ENCODE data around the gene GOLM1.
A peak's percentile ranks its signal among the peaks of the same experiment; 100 is the strongest.
"Not testable (repeated sequence)": the region's sequence is repeated elsewhere in the genome, so short reads cannot be mapped to it uniquely, and the experiment has no call there.

Gene GOLM1

GRCh38 chr9:86098824-86099700 is at the start of gene GOLM1:
TSS of gene GOLM1 (minus strand) at chr9:86099558. CDS start at chr9:86079320, 20,238 bp downstream.
- no peak for DNase-seq (ENCODE audit: low read depth)
- H3K4me3 ChIP-seq (ENCODE audit: low read depth, low read length): peak within 1 kb of the TSS; percentile 56
- peak; percentile 8 for TF ChIP-seq CTCF (IDR thresholded peaks at IDR 0.05; ENCODE audit: low read depth, low read length, missing control alignments)

DNA sequence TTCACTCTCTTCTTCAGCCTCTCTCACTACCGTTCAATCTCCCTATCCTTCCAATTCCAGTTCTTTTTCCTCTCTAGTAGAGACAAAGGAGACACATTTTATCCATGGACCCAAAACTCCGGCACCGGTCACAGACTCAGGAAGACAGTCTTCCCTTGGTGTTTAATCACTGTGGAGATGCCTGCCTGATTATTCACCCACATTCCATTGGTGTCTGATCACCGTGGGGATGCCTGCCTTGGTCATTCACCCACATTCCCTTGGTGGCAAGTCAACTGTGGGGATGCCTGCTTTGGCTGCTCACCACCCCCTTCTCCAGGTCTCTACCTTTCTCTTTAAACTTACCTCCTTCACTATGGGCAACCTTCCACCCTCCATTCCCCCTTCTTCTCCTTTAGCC is 47.3 kb upstream of the GOLM1 start:
- not testable (repeated sequence) for H3K4me3 ChIP-seq (ENCODE audit: low read depth, low read length); DNase-seq (ENCODE audit: low read depth)

GRCh38 chr9:86145960-86146359 is 46.6 kb upstream of the GOLM1 start:
- DNase-seq (ENCODE audit: low read depth); H3K4me3 ChIP-seq (ENCODE audit: low read depth, low read length): not testable (repeated sequence)

DNA sequence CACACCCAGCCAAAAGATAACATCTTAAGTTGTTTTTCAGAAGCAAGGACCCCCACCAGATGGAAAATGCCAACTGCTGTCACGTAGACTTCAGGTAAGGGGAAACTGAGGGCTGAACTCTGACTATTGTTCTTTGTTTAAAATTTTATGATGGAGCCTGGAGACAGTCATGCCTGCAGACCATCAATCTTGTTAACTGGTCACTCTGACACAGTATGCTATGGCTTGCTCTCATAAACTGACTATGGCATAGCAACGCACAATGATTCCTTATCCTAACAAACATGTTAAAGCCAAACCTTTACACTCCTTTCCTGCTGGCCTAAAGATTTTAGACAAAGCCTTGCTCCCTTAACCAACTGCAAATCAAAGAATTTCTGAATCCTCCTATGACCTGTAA is 43.6 kb upstream of the GOLM1 start:
- no peak for TF ChIP-seq CTCF (IDR thresholded peaks at IDR 0.05; ENCODE audit: low read depth, low read length, missing control alignments)
- no peak for DNase-seq (ENCODE audit: low read depth)

DNA sequence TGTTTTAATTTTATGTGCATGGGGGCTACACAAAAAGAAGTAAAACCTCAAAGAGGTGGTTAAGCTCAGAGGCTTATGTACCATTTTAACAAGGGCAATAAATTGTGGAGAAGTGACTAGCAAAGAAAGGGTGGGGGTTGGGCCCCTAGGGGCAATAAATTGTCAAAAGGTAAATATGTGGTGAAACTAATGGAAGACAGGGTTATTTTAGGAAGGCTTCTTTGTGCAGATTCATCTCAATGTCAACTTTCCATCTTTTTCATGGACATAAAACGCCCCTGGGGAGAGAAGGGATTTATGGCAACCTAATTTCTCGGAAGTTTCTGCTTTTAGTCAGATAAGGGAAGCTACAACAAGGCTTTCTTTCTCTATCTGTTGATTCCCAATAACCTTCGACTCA is 42.5 kb upstream of the GOLM1 start:
- H3K4me3 ChIP-seq (ENCODE audit: low read depth, low read length): no peak overlapping the region
- DNase-seq (ENCODE audit: low read depth): no peak
- no peak for TF ChIP-seq CTCF (IDR thresholded peaks at IDR 0.05; ENCODE audit: low read depth, low read length, missing control alignments)

More for the DNA sequence above, 43.6 kb upstream of the GOLM1 start:
- H3K4me3 ChIP-seq (ENCODE audit: low read depth, low read length): no peak overlapping the region

DNA sequence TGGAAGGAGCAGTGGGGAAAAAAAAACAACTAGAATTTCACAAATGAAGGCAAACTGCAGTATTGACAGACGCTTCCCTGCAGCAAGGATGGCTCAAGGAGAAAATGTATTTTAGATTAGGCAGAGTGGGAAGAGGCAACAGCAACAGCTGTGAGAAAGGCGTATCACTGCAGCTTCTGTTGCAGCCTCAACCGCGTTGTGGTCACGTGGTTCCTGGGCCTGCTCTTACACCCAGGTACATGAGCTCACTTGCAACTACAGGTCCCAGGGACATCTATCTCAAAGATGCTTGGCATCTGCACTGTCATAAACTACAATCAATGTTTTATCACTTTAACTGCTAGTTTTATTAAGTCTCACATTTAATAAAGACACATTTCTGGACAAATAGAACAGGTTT is 36.0 kb upstream of the GOLM1 start:
- TF ChIP-seq CTCF (IDR thresholded peaks at IDR 0.05; ENCODE audit: low read depth, low read length, missing control alignments): no peak
- no peak for DNase-seq (ENCODE audit: low read depth)

GRCh38 chr9:86134361-86134760 is 35.0 kb upstream of the GOLM1 start:
- H3K4me3 ChIP-seq (ENCODE audit: low read depth, low read length): no peak overlapping the region
- DNase-seq (ENCODE audit: low read depth): no peak
- TF ChIP-seq CTCF (IDR thresholded peaks at IDR 0.05; ENCODE audit: low read depth, low read length, missing control alignments): no peak

More for the DNA sequence above, 36.0 kb upstream of the GOLM1 start:
- H3K4me3 ChIP-seq (ENCODE audit: low read depth, low read length): no peak overlapping the region

GRCh38 chr9:86128235-86128822 is 29.0 kb upstream of the GOLM1 start:
- no peak for TF ChIP-seq CTCF (IDR thresholded peaks at IDR 0.05; ENCODE audit: low read depth, low read length, missing control alignments)
- H3K4me3 ChIP-seq (ENCODE audit: low read depth, low read length): no peak overlapping the region
- DNase-seq (ENCODE audit: low read depth): no peak
